ENCODE data around the gene CRADD. TPM values are rescaled to one million over a fixed set of nuclear protein-coding genes. Genes with fewer than 3 reads are reported as not detected.
"Not testable (repeated sequence)": the region's sequence is repeated elsewhere in the genome, so short reads cannot be mapped to it uniquely, and the experiment has no call there.

CRADD gene
- total RNA-seq, 1 donor from 2014 or later = 19.1 TPM

DNA sequence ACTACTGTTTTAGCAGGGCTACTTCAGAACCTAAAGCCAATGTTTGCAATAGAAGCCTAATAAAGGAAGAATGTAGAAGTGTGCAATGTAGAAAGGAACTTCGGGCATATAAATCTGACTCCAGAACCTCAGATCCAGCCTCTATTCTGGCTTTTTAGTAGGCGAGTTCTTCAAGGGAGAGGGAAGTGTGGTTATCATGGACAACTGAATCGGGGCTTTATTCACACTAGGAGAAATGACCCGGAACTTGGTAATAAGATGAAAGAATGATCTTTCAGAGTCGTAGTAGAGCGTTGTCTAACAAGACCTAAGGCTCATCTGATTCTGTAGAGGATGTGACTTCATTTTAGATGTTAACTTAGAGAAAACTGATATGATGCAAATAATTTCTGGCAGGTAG is 72.9 kb downstream of the CRADD start:
- Histone ChIP-seq H3K4me3 (ENCODE audit: low read depth, low read length) (no peak overlapping the region), H3K27me3 (ENCODE audit: control insufficient read depth, insufficient read depth, low read length) (no peaks in the 10 kb centered on the region)

DNA sequence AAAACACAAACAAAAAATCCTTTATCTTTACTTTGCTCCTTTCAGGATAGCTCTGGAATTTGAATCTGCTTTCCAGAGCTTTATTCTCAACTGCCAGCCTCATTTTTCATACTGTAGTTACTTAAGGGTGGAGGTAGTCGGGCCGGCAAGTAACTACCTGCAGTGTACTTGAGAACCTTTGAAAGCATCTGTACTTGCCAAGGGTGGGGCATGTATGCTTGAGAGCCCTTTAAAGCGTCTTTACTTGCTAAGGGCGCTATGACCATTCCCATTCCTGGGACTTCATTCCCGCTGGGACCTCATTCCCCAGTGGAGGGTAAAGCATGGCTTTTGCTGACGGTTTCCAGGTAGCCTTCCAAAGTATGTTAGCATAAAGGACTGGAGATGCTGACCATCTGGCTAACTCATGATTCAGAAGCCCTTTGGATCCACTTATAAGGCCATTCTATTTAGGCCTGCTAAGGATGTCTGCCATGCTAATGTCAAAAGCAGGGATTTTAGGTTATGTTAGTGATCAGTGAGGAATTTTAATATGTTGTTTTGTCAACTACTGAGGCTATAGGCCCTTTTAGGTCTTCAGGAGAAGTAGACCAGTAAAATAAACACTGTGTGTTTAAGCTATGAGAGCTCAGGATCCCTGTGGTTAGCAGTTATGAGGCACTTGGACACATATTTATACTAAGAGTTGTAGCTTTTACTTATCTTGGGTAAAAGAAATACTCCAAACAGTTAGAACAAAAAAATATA is 74.9 kb downstream of the CRADD start:
- Histone ChIP-seq H3K36me3 (ENCODE audit: control insufficient read depth, insufficient read depth, low read length) (no peaks in the 10 kb centered on the region), H3K27me3 (ENCODE audit: control insufficient read depth, insufficient read depth, low read length) (no peaks in the 10 kb centered on the region), H3K4me3 (ENCODE audit: low read depth, low read length) (no peak overlapping the region)
- no peak for DNase-seq (ENCODE audit: low read depth)
- TF ChIP-seq, protein P1, sequence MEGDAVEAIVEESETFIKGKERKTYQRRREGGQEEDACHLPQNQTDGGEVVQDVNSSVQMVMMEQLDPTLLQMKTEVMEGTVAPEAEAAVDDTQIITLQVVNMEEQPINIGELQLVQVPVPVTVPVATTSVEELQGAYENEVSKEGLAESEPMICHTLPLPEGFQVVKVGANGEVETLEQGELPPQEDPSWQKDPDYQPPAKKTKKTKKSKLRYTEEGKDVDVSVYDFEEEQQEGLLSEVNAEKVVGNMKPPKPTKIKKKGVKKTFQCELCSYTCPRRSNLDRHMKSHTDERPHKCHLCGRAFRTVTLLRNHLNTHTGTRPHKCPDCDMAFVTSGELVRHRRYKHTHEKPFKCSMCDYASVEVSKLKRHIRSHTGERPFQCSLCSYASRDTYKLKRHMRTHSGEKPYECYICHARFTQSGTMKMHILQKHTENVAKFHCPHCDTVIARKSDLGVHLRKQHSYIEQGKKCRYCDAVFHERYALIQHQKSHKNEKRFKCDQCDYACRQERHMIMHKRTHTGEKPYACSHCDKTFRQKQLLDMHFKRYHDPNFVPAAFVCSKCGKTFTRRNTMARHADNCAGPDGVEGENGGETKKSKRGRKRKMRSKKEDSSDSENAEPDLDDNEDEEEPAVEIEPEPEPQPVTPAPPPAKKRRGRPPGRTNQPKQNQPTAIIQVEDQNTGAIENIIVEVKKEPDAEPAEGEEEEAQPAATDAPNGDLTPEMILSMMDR (IDR thresholded peaks at IDR 0.05; ENCODE audit: insufficient read depth, low read length, poor library complexity, severe bottlenecking) = no peak

More for the DNA sequence above, 72.9 kb downstream of the CRADD start:
- no peak for DNase-seq (ENCODE audit: low read depth)
- no peaks in the 10 kb centered on the region for H3K36me3 ChIP-seq (ENCODE audit: control insufficient read depth, insufficient read depth, low read length)
- TF ChIP-seq, protein P1 (IDR thresholded peaks at IDR 0.05; ENCODE audit: insufficient read depth, low read length, poor library complexity, severe bottlenecking) = no peak

DNA sequence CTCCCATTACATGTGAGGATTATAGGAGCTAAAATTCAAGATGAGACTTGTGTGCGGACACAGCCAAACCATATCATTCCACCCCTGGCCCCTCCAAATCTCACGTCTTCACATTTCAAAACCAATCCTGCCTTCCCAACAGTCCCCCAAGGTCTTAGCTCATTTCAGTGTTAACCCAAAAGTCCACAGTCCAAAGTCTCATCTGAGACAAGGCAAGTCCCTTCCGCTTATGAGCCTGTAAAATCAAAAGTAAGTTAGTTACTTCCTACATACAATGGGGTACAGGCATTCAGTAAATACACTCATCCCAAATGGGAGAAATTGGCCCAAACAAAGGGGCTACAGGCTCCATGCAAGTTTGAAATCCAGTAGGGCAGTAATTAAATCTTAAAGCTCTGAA is 76.1 kb downstream of the CRADD start:
- no peak for DNase-seq (ENCODE audit: low read depth)
- no peaks in the 10 kb centered on the region for H3K27me3 ChIP-seq (ENCODE audit: control insufficient read depth, insufficient read depth, low read length)
- H3K36me3 ChIP-seq (ENCODE audit: control insufficient read depth, insufficient read depth, low read length) = no peaks in the 10 kb centered on the region
- no peak overlapping the region for H3K4me3 ChIP-seq (ENCODE audit: low read depth, low read length)
- TF ChIP-seq, protein P1 (IDR thresholded peaks at IDR 0.05; ENCODE audit: insufficient read depth, low read length, poor library complexity, severe bottlenecking) = no peak

DNA sequence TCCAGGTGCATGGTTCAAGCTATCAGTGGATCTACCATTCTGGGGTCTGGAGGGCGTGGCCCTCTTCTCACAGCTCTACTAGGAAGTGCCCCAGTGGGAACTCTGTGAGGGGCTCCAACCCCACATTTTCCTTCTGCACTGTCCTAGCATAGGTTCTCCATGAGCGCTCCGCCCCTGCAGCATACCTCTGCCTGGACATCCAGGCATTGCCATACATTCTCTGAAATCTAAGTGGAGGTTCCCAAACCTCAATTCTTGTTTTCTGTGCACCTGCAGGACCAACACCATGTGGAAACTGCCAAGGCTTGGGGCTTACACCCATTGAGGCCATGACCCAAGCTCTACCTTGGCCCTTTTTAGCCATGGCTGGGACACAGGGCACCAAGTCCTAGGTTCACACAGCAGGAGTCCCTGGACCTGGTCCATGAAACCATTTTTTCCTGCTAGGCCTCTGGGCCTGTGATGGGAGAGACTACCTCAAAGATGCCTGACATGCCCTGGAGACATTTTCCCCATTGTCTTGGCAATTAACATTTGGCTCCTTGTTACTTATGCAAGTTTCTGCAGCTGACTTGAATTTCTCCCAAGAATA is 76.8 kb downstream of the CRADD start:
- no peak overlapping the region for H3K4me3 ChIP-seq (ENCODE audit: low read depth, low read length)
- TF ChIP-seq, protein P1 (IDR thresholded peaks at IDR 0.05; ENCODE audit: insufficient read depth, low read length, poor library complexity, severe bottlenecking) = no peak
- no peak for DNase-seq (ENCODE audit: low read depth)
- no peaks in the 10 kb centered on the region for H3K27me3 ChIP-seq (ENCODE audit: control insufficient read depth, insufficient read depth, low read length)
- H3K36me3 ChIP-seq (ENCODE audit: control insufficient read depth, insufficient read depth, low read length) = no peaks in the 10 kb centered on the region

DNA sequence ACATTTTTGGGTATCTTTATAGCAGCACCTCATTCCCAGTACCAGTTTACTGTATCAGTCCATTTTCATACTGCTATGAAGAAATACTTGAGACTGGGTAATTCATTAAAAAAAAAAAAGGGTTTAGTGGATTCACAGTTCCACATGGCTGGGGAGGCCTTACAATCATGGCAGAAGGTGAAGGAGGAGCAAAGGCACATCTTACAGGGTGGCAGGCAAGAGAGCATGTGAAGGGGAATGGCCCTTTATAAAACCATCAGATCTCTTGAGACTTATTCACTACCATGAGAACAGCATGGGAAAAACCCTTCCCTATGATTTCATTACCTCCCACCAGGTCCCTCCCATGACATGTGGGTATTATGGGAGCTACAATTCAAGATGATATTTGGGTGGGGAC is 77.7 kb downstream of the CRADD start:
- not testable (repeated sequence) for H3K4me3 ChIP-seq (ENCODE audit: low read depth, low read length); DNase-seq (ENCODE audit: low read depth); H3K27me3 ChIP-seq (ENCODE audit: control insufficient read depth, insufficient read depth, low read length); H3K36me3 ChIP-seq (ENCODE audit: control insufficient read depth, insufficient read depth, low read length)

DNA sequence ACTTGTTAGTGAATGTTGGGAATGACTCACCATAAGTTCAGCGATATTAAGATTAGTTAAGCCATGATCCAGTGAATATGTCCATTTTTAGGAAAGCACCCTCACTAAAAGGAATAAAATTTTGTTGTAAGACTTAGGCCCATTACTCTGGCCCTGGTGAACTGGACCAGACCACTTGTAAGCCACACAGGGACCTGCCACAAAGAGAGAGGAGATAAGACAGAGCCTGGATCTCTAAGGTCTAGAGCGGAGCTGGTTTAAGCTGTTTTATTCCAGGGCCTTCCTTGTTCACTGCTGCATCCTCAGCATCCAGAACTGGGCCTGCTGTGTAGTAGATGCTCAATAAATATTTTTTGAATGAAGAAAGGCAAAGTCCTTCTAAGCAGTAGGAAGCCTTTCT is 79.1 kb downstream of the CRADD start:
- Histone ChIP-seq H3K36me3 (ENCODE audit: control insufficient read depth, insufficient read depth, low read length) (no peaks in the 10 kb centered on the region), H3K4me3 (ENCODE audit: low read depth, low read length) (no peak overlapping the region), H3K27me3 (ENCODE audit: control insufficient read depth, insufficient read depth, low read length) (no peaks in the 10 kb centered on the region)
- DNase-seq (ENCODE audit: low read depth) = no peak
- TF ChIP-seq, protein P1 (IDR thresholded peaks at IDR 0.05; ENCODE audit: insufficient read depth, low read length, poor library complexity, severe bottlenecking) = no peak

Measured in kidney epithelial cell (primary cell).